ENCODE measurements around the gene ALKBH3.

- TF ChIP-seq CTCF (IDR thresholded peaks at IDR 0.05) (no peak), POLR2A (IDR thresholded peaks at IDR 0.05) (no peak)
These were observed 74.9 kb downstream of the ALKBH3 start for GRCh38 chr11:43955381-43956118.
